ENCODE measurements around the gene MORN1. TPM values are rescaled to one million over a fixed set of nuclear protein-coding genes. Genes with fewer than 3 reads are reported as not detected.

The MORN1 gene
- total RNA-seq, 4 donors from 2014 or later, result 0.59 to 20.0 (median 9.5) TPM

DNA sequence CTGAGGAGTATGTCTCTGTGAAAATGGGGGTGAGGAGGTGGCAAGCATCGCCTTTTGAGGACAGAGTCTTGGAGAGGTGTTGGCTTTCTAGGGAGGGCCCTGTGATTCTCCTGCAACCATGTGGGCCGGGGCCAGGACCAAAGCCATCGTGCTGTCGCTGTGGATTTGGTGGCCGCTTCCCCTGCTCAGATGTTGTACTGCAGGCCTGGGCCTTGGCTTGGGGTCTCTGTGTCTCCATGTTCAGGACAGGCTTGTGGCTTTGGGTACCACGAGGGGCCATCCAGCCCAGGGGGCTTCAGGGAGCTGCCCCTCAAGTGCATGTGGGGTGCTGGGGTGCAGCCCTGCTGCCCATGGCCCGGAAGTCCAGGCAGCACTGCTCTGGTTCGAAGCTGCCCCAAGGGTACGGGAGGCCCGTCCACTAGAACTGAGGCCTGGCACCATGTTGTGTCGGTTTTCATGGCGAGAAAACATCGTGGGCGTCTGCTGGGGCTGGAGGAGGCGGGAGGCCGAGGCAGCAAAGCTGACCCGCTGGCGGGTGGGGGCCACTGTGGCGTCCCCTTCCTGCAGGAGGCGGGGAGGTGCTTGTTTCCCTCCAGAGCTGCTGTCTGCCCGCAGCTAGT lies 107.9 kb downstream of the MORN1 start:
- H3K4me3 ChIP-seq, result no peak overlapping the region
- TF ChIP-seq CTCF (IDR thresholded peaks at IDR 0.05) (no peak), POLR2A (IDR thresholded peaks at IDR 0.05) (no peak)
- no peak for DNase-seq
- H3K36me3 ChIP-seq, result no peaks in the 10 kb centered on the region
- H3K4me1 ChIP-seq, result peaks cover 5 to 34% of the 10 kb centered on the region in 2 donors
- H3K9me3 ChIP-seq, result no peaks in the 10 kb centered on the region
- no peaks in the 10 kb centered on the region for H3K27me3 ChIP-seq
- H3K27ac ChIP-seq, result peak overlapping the region in 1 of 2 donors; percentile 6
- intact Hi-C loops (cut with DNase I; ENCODE audit: low total_unique reads), result no loop called here

DNA sequence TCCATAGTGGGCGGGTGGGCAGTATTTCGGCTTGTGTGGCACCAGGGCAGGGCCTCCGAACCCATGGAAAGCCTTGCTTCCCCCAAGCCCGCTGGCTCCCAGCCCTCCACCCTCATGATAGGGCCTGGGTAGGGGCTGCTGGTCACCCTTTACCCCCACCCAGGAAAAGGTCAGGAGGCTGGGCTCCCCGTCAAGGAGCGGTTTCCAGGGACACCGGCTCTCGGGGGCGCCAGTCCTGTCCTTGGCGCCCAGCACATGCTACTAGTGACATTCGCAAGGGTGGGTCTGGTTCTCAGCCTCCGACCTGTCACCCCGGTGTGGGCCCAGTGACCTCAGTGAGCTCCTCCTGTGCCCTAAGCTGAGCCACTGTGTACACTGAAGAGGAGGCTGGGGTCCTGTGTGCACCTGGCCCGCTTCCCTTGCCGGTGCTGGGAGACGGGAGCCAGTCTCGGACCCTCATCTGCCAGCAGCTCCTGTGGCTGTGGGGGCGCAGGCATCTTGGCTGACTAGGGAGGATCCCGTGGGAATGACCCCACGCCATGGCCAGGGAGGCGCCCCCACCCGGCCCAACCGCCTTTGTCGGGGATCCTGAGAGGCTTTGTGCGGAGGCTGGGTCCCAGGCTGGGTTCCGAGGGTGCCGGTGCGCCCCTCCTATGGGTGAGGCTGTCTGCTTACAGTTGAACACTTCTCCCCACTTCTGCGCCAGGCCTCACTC lies 108.6 kb downstream of the MORN1 start:
- peaks cover 5 to 38% of the 10 kb centered on the region in 2 donors for H3K4me1 ChIP-seq
- no peaks in the 10 kb centered on the region for H3K27me3 ChIP-seq
- no peak overlapping the region for H3K4me3 ChIP-seq
- H3K36me3 ChIP-seq, result no peaks in the 10 kb centered on the region
- no peak overlapping the region for H3K27ac ChIP-seq
- no peaks in the 10 kb centered on the region for H3K9me3 ChIP-seq
- TF ChIP-seq POLR2A (IDR thresholded peaks at IDR 0.05), result no peak
- TF ChIP-seq CTCF (IDR thresholded peaks at IDR 0.05), result no peak
- intact Hi-C loops (cut with DNase I; ENCODE audit: low total_unique reads), result no loop called here
- no peak for DNase-seq

GRCh38 chr1:2279817-2280216 lies 111.5 kb downstream of the MORN1 start:
- TF ChIP-seq CTCF (IDR thresholded peaks at IDR 0.05) (no peak), POLR2A (IDR thresholded peaks at IDR 0.05) (no peak)
- no peak for DNase-seq
- peak overlapping the region; percentile 55 to 59 for H3K27ac ChIP-seq
- H3K36me3 ChIP-seq, result no peaks in the 10 kb centered on the region
- H3K4me3 ChIP-seq, result no peak overlapping the region
- peaks cover 5 to 46% of the 10 kb centered on the region in 2 donors for H3K4me1 ChIP-seq
- intact Hi-C loops (cut with DNase I; ENCODE audit: low total_unique reads), result no loop called here
- no peaks in the 10 kb centered on the region for H3K27me3 ChIP-seq
- H3K9me3 ChIP-seq, result no peaks in the 10 kb centered on the region

DNA sequence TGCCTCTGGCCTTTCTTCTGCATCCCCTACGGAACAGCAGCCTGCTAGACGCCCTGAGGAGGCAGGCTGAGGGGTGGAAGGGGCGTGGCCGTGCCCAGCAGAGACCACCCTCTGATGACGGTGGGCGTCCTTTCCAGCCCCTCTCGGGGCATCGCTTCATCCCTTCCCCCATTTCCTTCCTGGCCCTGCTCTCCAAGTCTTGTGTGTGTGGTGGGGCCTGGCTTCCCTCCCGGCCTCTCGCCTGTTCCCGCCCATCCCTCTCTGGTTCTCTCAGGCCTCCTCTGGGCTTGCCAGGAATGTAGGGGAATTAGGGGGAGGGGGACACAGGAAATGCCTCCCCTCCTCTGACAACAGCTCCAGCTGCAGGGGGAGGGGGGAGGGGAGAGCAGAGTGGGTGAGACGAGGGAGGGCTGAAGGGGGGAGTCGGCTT lies 112.1 kb downstream of the MORN1 start:
- Histone ChIP-seq H3K27ac (peak overlapping the region; percentile 55 to 59), H3K36me3 (no peaks in the 10 kb centered on the region), H3K4me3 (no peak overlapping the region), H3K9me3 (no peaks in the 10 kb centered on the region), H3K4me1 (peaks cover 5 to 47% of the 10 kb centered on the region in 2 donors), H3K27me3 (no peaks in the 10 kb centered on the region)
- TF ChIP-seq POLR2A (IDR thresholded peaks at IDR 0.05) (no peak), CTCF (IDR thresholded peaks at IDR 0.05) (no peak)
- peak; percentile 70 to 73 for DNase-seq
- intact Hi-C loops (cut with DNase I; ENCODE audit: low total_unique reads), result no loop called here

GRCh38 chr1:2278591-2279209 lies 112.7 kb downstream of the MORN1 start:
- Histone ChIP-seq H3K36me3 (no peaks in the 10 kb centered on the region), H3K27me3 (no peaks in the 10 kb centered on the region), H3K4me3 (no peak overlapping the region), H3K9me3 (no peaks in the 10 kb centered on the region), H3K27ac (peak overlapping the region; percentile 55 to 59), H3K4me1 (peaks cover 4 to 48% of the 10 kb centered on the region in 2 donors)
- intact Hi-C loops (cut with DNase I; ENCODE audit: low total_unique reads), result no loop called here
- TF ChIP-seq POLR2A (IDR thresholded peaks at IDR 0.05), result no peak
- TF ChIP-seq CTCF (IDR thresholded peaks at IDR 0.05), result no peak
- no peak for DNase-seq

Measured in uterus (tissue), 4 donors.